Fibroblast of villous mesenchyme (primary cell): ENCODE measurements around the gene SMAD2. TPM values are rescaled to one million over a fixed set of nuclear protein-coding genes. Genes with fewer than 3 reads are reported as not detected.

Experiments
- DNase-seq: peaks from one replicate; pipeline ENCODE4 v3.0.0-alpha.2; 2010; ENCODE audit warnings: low read depth
- H3K4me3 ChIP-seq: 2 replicates; pipeline ENCODE4 v1.5.1; 2011; ENCODE audit warnings: low read depth, mild to moderate bottlenecking, low read length
- CTCF ChIP-seq: IDR thresholded peaks from 2 replicates; pipeline ENCODE4 v1.5.1; 2012; ENCODE audit warnings: low read depth, mild to moderate bottlenecking, low read length; ENCODE audit not compliant: insufficient read depth
- total RNA-seq: library from RNA; depleted of rRNA; stranded (reverse); fragments of >200 nt; gene quantifications from 2 replicates; pipeline ENCODE4 v1.2.3, GENCODE V29; 2012

SMAD2 gene
- total RNA-seq = 33.2 and 36.3 TPM in 2 replicates

GRCh38 chr18:47930199-47930930 is at the start of gene SMAD2:
SMAD2 (minus strand) TSS chr18:47930659; CDS start chr18:47896756, 33,903 bp downstream.
- DNase-seq = peak; percentile 74
- TF ChIP-seq CTCF = no peak
- H3K4me3 ChIP-seq = peak within 1 kb of the TSS; percentile 85

GRCh38 chr18:47979611-47980200 is 49.2 kb upstream of the SMAD2 start:
- H3K4me3 ChIP-seq = no peak overlapping the region
- DNase-seq = no peak
- TF ChIP-seq CTCF = no peak

GRCh38 chr18:47978603-47979002 is 48.1 kb upstream of the SMAD2 start:
- DNase-seq = no peak
- TF ChIP-seq CTCF = no peak
- no peak overlapping the region for H3K4me3 ChIP-seq

- no peak for TF ChIP-seq CTCF
- H3K4me3 ChIP-seq = no peak overlapping the region
- no peak for DNase-seq
Measured at GRCh38 chr18:47978141-47978540, 47.7 kb upstream of the SMAD2 start.

GRCh38 chr18:47975701-47976100 is 45.2 kb upstream of the SMAD2 start:
- H3K4me3 ChIP-seq = no peak overlapping the region
- no peak for TF ChIP-seq CTCF
- DNase-seq = no peak

- DNase-seq = no peak
- H3K4me3 ChIP-seq = no peak overlapping the region
- TF ChIP-seq CTCF = no peak
Measured at GRCh38 chr18:47975105-47975504, 44.6 kb upstream of the SMAD2 start.
